Chondrocyte (in vitro differentiated cells): ENCODE results near the gene CABLES1. TPM values are rescaled to one million over a fixed set of nuclear protein-coding genes. Genes with fewer than 3 reads are reported as not detected.

Experiments used
- DNase-seq: peaks from one replicate; pipeline ENCODE4 v3.0.0; 2021; ENCODE audit warnings: mixed read lengths, low spot score
- H3K27ac Mint-ChIP-seq: one replicate; pipeline ENCODE4 v1.8.0; 2021; ENCODE audit warnings: mild to moderate bottlenecking, moderate library complexity, mixed read lengths; ENCODE audit not compliant: unreplicated experiment
- H3K27me3 Mint-ChIP-seq: 2 replicates; pipeline ENCODE4 v1.8.0; 2021; ENCODE audit warnings: low read depth, mixed read lengths
- H3K36me3 Mint-ChIP-seq: 2 replicates; pipeline ENCODE4 v1.8.0; 2021; ENCODE audit warnings: low read depth, mixed read lengths
- H3K4me1 Mint-ChIP-seq: 2 replicates; pipeline ENCODE4 v1.8.0; 2021; ENCODE audit warnings: low read depth, mild to moderate bottlenecking, mixed read lengths
- H3K4me3 Mint-ChIP-seq: one replicate; pipeline ENCODE4 v1.8.0; 2021; ENCODE audit warnings: mild to moderate bottlenecking, moderate library complexity, mixed read lengths; ENCODE audit not compliant: unreplicated experiment
- H3K9me3 Mint-ChIP-seq: 2 replicates; pipeline ENCODE4 v1.8.0; 2021; ENCODE audit warnings: low read depth, mixed read lengths
- total RNA-seq: library from RNA; stranded (reverse); gene quantifications from 3 replicates; pipeline ENCODE4 v1.2.1, GENCODE V29; 2021
- TF ChIP-seq, protein P1 (sequence below): fragments of 200-600 bp; sonication (generic); IDR thresholded peaks from 2 replicates; pipeline ENCODE4 v1.5.0; 2021; ENCODE audit warnings: antibody characterized with exemption, mild to moderate bottlenecking, moderate library complexity

The CABLES1 gene
- total RNA-seq, 1 donor from 2014 or later = 29.3 TPM

DNA sequence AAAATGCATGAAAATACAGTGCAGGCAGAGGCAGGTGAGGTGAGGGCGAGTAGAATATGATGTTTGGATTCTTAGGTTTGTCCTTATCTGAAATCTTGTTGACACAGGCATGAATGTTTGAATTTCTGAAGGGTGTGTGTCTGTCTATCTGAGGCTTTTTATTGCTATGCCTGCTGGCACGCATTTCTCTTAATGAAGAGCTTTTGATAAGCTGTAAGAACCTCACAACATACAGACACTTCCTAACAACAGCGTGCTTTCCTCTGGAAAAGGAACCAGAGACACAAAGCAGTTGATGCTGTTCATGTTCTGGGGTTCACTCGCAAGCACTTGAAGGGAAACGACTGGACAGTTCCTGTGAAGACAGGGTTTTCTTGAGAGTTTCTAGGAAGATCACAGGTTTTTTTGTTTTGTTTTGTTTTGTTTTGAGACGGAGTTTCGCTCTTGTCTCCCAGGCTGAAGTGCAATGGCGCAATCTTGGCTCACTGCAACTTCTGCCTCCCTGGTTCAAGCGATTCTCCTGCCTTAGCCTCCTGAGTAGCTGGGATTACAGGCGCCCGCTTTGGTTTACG, 33.3 kb upstream of the CABLES1 start:
- no peaks in the 10 kb centered on the region for H3K36me3 Mint-ChIP-seq
- H3K27me3 Mint-ChIP-seq = no peaks in the 10 kb centered on the region
- H3K9me3 Mint-ChIP-seq = no peaks in the 10 kb centered on the region
- H3K4me3 Mint-ChIP-seq = no peak overlapping the region
- TF ChIP-seq, protein P1, sequence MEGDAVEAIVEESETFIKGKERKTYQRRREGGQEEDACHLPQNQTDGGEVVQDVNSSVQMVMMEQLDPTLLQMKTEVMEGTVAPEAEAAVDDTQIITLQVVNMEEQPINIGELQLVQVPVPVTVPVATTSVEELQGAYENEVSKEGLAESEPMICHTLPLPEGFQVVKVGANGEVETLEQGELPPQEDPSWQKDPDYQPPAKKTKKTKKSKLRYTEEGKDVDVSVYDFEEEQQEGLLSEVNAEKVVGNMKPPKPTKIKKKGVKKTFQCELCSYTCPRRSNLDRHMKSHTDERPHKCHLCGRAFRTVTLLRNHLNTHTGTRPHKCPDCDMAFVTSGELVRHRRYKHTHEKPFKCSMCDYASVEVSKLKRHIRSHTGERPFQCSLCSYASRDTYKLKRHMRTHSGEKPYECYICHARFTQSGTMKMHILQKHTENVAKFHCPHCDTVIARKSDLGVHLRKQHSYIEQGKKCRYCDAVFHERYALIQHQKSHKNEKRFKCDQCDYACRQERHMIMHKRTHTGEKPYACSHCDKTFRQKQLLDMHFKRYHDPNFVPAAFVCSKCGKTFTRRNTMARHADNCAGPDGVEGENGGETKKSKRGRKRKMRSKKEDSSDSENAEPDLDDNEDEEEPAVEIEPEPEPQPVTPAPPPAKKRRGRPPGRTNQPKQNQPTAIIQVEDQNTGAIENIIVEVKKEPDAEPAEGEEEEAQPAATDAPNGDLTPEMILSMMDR = no peak
- no peak overlapping the region for H3K27ac Mint-ChIP-seq
- peaks cover 23% of the 10 kb centered on the region for H3K4me1 Mint-ChIP-seq
- DNase-seq = no peak

DNA sequence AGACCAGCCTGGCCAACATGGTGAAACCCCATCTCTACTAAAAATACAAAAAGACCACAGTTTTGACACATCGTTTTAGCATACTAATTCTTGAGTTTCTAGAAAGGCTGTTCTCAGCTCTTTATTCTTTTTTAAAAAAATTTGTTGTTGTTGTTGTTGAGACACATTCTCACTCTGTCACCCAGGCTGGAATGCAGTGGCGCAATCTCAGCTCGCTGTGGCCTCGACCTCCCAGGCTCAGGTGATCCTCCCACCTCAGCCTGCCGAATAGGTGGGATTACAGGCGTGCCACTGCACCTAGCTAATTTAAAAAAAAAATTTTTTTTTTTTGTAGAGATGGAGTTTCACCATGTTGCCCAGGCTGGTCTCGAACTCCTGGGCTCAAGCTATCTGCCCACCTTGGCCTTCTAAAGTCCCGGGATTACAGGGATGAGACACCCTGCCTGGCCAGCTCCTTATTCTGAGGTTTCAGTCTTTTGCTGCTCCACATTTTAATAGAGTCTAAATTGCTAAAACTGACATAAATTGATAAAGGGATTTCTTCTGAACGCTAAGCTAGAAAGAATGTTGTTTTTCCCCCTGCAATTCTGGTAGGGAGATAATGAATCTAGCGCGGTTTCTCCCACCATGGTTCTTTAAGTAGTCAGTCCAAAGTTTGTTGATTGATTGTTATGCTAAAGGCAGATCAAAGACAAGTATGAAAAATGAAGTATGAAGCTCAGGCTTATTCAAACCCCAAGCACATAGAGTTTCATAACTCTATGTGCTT, 32.6 kb upstream of the CABLES1 start:
- Mint-ChIP-seq H3K4me3 (no peak overlapping the region), H3K4me1 (peaks cover 30% of the 10 kb centered on the region), H3K27ac (no peak overlapping the region), H3K9me3 (no peaks in the 10 kb centered on the region), H3K36me3 (no peaks in the 10 kb centered on the region), H3K27me3 (no peaks in the 10 kb centered on the region)
- DNase-seq = no peak
- TF ChIP-seq, protein P1 = no peak

DNA sequence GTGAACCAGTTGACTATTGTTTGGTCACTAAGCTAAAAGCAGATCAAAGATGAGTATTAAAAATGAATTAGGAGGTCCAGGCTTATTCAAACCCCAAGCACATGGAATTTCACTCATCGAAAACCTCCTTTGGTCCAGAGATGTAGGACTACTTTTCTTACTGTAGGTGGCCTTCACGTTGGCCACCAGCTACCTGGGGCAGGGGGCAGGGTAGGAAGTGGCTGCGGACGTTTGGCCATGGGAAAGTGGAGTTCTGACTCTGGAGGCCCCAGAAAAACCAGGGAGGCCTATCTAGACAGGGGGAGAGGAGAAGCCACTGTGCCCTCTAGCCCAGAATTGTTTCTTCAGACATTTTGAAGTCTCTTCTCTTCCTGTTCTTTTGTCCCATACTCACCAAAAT, 31.8 kb upstream of the CABLES1 start:
- no peaks in the 10 kb centered on the region for H3K9me3 Mint-ChIP-seq
- no peak overlapping the region for H3K4me3 Mint-ChIP-seq
- no peaks in the 10 kb centered on the region for H3K27me3 Mint-ChIP-seq
- DNase-seq = no peak
- TF ChIP-seq, protein P1 = no peak
- peaks cover 38% of the 10 kb centered on the region for H3K4me1 Mint-ChIP-seq
- H3K36me3 Mint-ChIP-seq = no peaks in the 10 kb centered on the region
- H3K27ac Mint-ChIP-seq = no peak overlapping the region

DNA sequence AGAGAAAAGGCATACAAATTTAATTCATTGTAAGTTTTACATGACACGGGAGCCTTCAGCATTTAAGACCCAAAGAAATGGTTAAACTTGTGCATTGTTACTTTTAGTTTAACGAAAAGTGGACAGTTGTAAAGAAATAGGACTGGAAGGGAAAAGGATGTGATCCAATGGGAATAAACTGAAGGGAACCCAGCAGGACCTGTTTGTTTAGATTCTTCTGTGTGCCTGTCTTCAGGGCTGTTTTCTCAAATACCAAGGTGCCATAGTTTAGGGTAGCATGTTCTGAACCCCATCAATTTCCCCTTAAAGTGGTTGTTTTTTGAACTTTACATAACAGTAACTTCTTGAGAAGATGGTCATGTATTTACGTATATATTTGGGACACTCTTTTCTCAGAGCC, 30.3 kb upstream of the CABLES1 start:
- Mint-ChIP-seq H3K4me3 (no peak overlapping the region), H3K36me3 (no peaks in the 10 kb centered on the region), H3K4me1 (peaks cover 42% of the 10 kb centered on the region), H3K9me3 (no peaks in the 10 kb centered on the region), H3K27me3 (no peaks in the 10 kb centered on the region), H3K27ac (no peak overlapping the region)
- TF ChIP-seq, protein P1 = no peak
- DNase-seq = no peak

DNA sequence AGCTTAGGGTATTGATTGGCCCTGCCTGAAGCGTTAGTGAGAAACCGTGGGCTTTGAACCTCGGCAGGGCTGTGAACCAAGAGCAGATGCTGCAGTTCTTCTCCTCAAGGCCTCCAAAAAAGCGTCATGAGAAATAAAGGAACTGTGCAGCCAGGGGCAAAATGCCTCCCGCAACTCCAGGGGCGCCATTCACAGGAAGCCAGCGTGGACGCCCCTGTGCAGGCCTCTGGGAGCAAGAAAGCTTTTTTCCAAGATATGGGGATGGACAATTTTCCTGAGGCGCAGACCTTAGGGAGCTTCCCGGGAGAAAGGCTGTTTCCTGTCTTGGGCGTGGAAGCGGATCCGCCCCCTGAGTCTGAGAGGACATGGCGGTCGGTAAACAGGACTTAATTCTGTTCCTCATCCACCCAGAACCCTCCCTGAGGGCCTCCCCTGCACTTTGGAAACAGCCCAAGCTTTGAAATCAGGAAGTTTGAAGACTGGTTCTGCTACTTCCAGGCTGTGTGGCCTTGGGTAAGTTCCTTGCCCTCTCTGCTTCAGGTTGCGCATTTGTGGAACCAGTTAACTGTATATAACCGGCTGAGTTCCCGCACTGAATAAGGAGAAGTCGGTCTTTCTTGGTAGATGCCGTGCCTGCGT, 29.6 kb upstream of the CABLES1 start:
- no peaks in the 10 kb centered on the region for H3K36me3 Mint-ChIP-seq
- peak overlapping the region; percentile 97 for H3K27ac Mint-ChIP-seq
- DNase-seq = no peak
- no peaks in the 10 kb centered on the region for H3K27me3 Mint-ChIP-seq
- peak overlapping the region; percentile 17 for H3K4me3 Mint-ChIP-seq
- H3K9me3 Mint-ChIP-seq = no peaks in the 10 kb centered on the region
- TF ChIP-seq, protein P1 = no peak
- H3K4me1 Mint-ChIP-seq = peaks cover 42% of the 10 kb centered on the region
